Mesangial cell (primary cell): Measurements from ENCODE around the gene CPM. TPM values are rescaled to one million over a fixed set of nuclear protein-coding genes. Genes with fewer than 3 reads are reported as not detected.

Source experiments
- total RNA-seq: library from RNA; depleted of rRNA; stranded (reverse); fragments of >200 nt; gene quantifications from 2 replicates; pipeline ENCODE4 v1.2.3, GENCODE V29; 2015

The CPM gene
- total RNA-seq = 9.8 and 28.3 TPM in 2 replicates

GRCh38 chr12:68932961-68933893, at the start of gene CPM:
CPM (minus strand) TSS chr12:68933171; CDS start chr12:68932837, 334 bp downstream.

DNA sequence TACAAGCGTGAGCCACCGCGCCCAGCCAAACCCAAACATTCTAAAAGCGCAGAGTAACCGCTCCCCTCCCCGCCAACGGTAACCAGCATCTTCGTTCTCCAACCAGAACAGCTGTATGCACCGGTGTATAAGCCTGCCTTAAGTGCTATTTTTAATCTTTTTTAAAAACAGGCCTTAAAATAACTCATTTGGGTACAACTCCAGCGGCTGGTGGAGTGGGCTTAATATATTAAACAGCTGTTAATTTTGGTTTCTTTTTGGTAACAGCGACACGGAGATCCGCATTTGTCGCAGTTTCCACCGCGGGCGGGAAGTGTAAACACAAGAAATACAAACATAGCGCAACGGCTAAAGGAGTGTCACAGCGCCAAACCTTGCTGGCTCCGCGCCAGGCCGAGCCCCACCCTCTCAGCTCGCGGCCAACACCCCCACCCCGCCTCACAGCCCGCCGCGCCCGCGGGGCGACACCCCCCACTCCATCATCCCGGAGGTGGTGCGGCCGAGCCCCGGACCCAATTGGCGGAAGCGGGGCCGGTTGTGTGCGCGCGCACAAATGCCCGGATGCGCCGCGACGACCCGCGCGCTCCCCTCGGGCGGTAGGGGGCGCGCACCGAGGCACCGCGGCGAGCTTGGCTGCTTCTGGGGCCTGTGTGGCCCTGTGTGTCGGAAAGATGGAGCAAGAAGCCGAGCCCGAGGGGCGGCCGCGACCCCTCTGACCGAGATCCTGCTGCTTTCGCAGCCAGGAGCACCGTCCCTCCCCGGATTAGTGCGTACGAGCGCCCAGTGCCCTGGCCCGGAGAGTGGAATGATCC, 125.2 kb downstream of the CPM start, which contains the start of gene MDM2:
MDM2 (plus strand) TSS at position 602 of the 812 bp plus-strand sequence. CDS start 301 bp downstream, outside the sequence.

Other genes starting within 250 kb of the CPM start
- 18.6 and 59.2 TPM in 2 replicates for gene NUP107, start 246.2 kb downstream of the CPM start, total RNA-seq
- 1.8 and 3.7 TPM in 2 replicates for gene SLC35E3, start 187.0 kb downstream of the CPM start, total RNA-seq
- gene MDM2, start 125.0 kb downstream of the CPM start, total RNA-seq = 35.7 and 40.2 TPM in 2 replicates